Measurements from ENCODE around the gene AGBL1.

The AGBL1 gene

GRCh38 chr15:86756688-86757087 is 677.0 kb downstream of the AGBL1 start:
- DNase-seq, result no peak

GRCh38 chr15:86759800-86760523 is 680.3 kb downstream of the AGBL1 start:
- DNase-seq, result no peak

- no peak for DNase-seq
Observed at GRCh38 chr15:86762874-86763273, 683.2 kb downstream of the AGBL1 start.

DNA sequence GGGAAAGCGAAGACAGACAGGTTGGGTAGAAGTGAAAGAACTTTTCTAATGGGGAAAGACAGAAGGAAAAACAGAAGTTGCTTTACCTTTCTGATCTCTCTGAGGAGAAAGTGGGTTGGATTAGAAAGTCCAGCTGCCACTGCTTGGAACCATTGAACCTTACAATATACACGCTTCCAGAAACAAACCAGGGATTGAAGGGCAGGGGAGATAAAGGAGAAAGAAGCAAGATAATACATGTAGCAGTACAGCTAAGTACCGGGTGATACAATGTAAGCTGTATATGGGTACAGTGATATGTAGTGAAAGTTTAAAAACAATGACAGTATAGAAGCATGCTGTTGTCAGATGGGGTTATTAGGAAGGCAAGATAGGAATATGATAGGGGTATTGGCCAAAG is 684.4 kb downstream of the AGBL1 start:
- no peak for DNase-seq

- no peak for DNase-seq
Observed at GRCh38 chr15:86765281-86765680, 685.6 kb downstream of the AGBL1 start.

- DNase-seq, result no peak
Observed at GRCh38 chr15:86772369-86773059, 692.8 kb downstream of the AGBL1 start.

- no peak for DNase-seq
Observed at GRCh38 chr15:86773736-86774135, 694.1 kb downstream of the AGBL1 start.

- no peak for DNase-seq
Observed at GRCh38 chr15:86776145-86776544, 696.5 kb downstream of the AGBL1 start.

DNA sequence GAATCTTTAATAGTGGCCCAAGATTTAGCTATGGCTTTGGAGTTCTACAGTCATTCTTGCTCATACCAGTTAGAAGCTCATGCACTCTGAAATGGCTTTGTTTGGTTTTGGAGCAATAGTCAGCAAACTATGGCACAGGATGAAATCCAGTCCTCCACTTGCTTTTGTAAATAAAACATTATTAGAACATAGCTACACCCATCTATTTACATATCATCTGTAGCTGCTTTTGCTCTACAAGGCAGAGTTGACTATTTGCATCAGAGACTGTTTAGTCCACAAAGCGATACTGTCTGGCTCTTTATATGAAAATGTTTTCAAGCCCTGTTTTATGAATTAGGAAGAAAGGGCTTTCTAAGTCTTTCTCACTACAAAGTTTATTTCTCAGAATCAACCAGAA is 716.9 kb downstream of the AGBL1 start:
- DNase-seq, result no peak

DNA sequence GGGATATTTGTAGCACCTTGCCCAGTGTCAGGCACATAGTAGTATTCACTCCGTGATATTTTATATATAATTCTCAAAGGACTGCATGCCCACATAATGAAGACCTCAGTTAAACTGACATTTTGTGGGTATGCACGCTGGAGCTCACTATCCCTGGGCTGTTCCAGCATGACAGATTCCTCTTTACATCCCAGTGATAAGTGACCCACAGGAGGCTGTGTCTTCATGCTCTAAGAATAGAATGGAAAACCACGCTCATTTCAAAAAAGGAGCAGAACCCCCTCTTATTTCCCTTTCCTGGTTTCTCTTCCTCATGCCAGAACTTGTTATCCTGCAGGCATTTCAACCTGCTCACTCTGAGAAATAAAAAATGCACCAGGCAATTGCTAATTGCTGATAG is 717.5 kb downstream of the AGBL1 start:
- no peak for DNase-seq

GRCh38 chr15:86799226-86799625 is 719.6 kb downstream of the AGBL1 start:
- no peak for DNase-seq

DNA sequence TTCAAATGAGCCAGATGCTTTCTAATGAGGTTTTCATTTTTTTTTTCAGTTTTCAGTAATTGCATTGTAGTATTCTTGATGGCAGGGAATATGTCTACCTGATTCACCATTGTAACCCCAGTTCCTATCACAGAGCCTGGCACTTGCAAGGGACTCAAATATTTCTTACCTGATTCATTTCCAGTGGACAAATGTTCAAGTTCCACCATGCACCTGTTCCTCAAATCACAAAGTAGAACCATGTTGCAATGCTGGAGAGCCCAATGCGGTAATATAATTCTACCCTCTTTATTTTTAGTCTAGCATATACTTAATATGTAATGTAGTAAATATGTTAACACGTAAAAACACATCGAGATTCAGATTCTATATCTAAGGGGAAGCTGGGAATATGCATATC is 722.6 kb downstream of the AGBL1 start:
- no peak for DNase-seq

GRCh38 chr15:86804406-86804805 is 724.7 kb downstream of the AGBL1 start:
- no peak for DNase-seq

DNA sequence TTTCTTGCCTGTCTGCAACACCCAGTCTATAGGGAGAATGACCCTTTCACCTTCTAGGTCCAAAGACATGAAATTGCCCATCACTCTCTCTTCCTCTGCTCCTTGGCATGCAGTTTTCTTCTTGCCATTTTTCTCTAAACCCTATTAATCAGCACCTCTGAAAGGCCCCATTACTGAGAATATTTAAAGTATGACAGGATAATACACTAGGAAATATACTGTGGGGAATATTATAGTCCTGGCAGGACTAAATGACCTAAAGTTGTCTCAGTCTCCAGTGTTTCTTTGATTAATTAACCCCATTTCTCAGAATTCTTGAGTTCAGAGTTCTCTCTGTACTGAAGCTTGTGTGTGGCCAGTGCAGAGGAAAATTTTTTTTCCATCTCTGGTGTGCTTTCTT is 730.7 kb downstream of the AGBL1 start:
- DNase-seq, result no peak

DNA sequence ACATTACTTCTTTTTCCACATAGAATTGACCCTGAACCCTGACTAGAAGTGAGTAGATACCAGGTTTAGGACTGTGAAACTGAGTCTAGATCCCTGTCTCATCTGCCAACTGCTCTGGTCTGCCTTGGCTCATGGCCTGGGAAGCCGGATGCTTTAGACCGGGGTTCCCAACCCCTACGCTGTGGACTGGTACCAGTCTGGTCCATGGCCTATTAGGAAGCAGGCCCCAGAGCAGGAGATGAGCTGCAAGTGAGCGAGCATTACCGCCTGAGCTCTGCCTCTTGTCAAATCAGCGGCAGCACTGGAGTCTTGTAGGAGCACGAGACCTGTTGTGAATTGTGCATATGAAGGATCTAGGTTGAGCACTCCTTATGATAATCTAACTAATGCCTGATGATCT is 734.2 kb downstream of the AGBL1 start:
- no peak for DNase-seq

GRCh38 chr15:86829245-86829644 is 749.6 kb downstream of the AGBL1 start:
- DNase-seq, result no peak

GRCh38 chr15:86830304-86830703 is 750.6 kb downstream of the AGBL1 start:
- no peak for DNase-seq

DNA sequence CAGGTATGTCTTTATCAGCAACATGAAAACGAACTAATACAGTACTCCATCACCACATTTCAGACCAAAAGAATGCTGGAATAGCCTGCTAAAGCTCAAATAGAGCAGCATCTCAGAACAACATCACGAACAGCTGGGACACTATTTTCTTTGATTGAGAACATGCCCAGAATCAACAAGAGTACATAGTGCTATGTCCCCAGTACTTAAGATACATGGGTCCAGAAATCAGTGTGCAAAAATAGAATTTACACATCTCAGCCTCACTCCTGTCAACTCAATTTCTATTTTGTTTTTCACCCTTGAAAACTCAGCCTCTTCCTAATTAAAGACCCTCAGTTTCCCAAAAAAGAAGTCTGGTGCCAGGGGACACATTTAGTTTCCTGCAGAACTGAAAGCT is 753.9 kb downstream of the AGBL1 start:
- DNase-seq, result no peak

DNA sequence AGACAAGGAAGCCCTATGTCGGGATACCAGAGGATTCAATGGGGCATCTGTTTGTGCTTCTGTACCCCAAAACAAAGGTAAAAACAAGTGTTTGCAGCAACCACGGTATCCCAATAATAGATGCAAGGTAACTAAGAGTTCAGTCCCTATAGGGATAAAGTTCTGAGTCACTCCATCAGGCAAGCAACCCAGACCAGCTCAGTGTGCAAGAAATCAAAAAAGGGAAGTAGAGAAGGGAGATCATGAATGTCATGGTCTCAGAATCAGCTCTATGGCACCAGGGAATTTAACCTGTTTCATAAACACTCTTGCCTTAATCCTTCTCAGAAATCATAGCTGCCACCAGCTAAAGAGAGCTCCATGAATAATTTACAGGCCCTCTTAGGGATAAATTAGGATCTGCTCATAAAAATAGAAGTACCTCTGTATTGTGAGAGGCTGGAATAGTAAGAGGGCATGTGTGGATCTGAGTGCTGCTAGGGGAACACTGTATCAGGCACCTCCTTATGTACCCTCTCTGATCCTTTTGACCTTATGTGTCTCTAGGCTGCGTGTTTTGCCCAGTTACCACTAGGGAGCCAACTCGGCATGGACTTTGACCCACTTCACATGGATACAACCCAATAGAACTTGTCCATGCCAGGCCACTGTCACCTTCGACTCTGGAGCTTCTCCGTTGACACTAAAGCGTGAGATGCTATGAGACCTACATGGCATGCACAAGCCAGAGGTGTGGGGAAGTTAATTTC is 754.6 kb downstream of the AGBL1 start:
- no peak for DNase-seq

DNA sequence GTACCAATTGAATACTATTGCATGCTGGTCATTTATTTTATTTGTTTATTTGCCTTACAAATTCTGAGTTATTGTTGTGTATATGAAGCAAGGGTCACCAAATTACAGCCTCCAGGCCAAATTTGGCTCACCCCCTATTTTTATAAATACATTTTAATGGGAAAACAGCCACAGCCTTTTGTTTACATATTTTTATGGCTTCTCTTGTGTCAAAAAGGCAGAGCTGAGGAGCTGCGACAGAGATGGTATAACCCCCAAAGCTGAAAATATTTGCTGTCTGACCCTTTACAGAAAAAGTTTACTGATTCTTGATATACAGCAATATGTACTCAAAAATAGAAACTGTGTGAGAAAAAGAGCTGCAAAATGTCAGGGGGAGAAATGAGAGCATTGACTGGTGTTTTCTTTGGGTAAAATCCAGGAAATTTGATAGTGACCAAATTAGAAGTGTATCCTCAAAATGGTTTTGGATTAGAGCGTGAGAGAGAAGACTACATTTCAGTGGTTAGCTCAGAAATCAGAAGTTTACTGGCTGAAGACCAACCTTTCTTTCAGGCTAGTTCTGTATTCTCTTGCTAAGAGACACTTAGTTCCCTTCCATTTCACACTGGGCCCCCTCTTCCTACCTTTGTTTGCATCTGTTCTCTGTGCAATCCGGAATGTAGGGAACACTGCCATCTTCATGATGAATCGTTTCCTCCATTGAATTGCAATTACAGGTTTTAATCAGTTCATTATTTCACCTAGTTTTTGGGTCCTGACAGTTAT is 757.8 kb downstream of the AGBL1 start:
- DNase-seq, result no peak

DNA sequence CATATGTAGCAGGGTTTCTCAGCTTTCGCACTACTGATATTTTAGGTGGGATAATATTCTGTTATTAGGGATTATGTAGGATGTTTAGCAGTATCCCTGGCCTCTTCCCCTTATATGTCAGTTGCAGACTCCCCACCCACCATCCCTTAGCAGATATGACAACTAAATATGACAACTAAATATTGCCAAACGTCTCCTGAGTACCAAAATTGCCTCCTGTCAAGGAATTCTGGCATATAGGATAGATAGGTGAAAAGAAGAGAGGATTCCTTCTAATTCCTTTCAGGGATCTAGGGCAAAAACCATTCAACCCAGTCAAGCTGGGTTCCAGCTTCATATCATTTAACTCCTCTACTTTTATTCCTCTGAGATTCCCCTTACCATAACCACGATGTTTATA is 759.8 kb downstream of the AGBL1 start:
- no peak for DNase-seq

GRCh38 chr15:86840996-86841395 is 761.3 kb downstream of the AGBL1 start:
- no peak for DNase-seq

DNA sequence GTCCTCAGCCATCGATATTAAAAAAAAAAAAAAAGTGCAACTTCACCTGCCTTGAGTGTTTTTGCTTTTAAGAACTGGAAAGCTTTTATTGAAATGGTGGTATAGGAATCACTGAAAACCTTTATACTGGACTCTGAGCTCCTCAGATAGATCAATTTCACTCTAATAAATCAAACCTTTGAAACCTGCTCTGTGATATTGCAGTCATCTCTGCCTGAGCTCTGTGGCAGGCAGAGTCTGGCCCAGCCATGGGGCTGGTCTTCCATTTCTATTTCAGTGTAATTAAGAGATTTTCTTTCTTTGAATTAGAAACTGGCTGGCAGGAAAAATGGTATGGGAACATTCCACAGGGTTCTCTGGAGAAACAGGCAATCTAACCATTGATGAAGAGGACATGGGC is 762.5 kb downstream of the AGBL1 start:
- no peak for DNase-seq
